IMR-90 (cell line): ENCODE results near the gene DHX9. TPM values are rescaled to one million over a fixed set of nuclear protein-coding genes. Genes with fewer than 3 reads are reported as not detected.

Experiments
- ATAC-seq: fragments of 200-7000 bp; cut with Tn5 transposase; 2 replicates; pipeline ENCODE4 v1.9.1; 2020; ENCODE audit warnings: low read depth, mild to moderate bottlenecking, moderate library complexity
- BruUV-seq: library from RNA; stranded (reverse); fragments of 400-500 nt; replicated peaks from 2 replicates; lab custom pipeline; 2021; lab: Mats Ljungman, UMichigan
- CTCF ChIA-PET: fragments of 300-600 bp; formaldehyde crosslinking; extraction: SDS; loops from one replicate; lab custom pipeline; 2021; ENCODE audit warnings: antibody characterized with exemption; lab: Yijun Ruan, JAX
- POLR2A ChIA-PET: fragments of 300-600 bp; sonication (Branson Sonifier 250); formaldehyde crosslinking; loops from one replicate; lab custom pipeline; 2022; ENCODE audit warnings: antibody characterized with exemption; ENCODE audit not compliant: unreplicated experiment; lab: Charles Lee
- DNase-seq: peaks from one replicate; pipeline ENCODE4 v3.0.0; 2013
- H2AFZ ChIP-seq: replicated peaks from 2 replicates; pipeline ENCODE3; 2013; ENCODE audit warnings: low read length, mild to moderate bottlenecking; ENCODE audit not compliant: poor library complexity
- H2AK5ac ChIP-seq: 2 replicates; pipeline ENCODE4 v1.6.1; 2013; ENCODE audit warnings: low read depth, low read length, inconsistent platforms
- H2AK9ac ChIP-seq: replicated peaks from 2 replicates; pipeline ENCODE3; 2013; ENCODE audit warnings: mild to moderate bottlenecking, low read depth, low read length, moderate library complexity; ENCODE audit not compliant: poor library complexity
- H2BK120ac ChIP-seq: 2 replicates; pipeline ENCODE4 v1.6.1; 2013; ENCODE audit warnings: low read depth, low read length, inconsistent platforms
- H2BK15ac ChIP-seq: 3 replicates; pipeline ENCODE4 v1.6.1; 2013; ENCODE audit warnings: low read depth, low read length, inconsistent platforms
- H2BK20ac ChIP-seq: 2 replicates; pipeline ENCODE4 v1.6.1; 2013; ENCODE audit warnings: low read depth, mild to moderate bottlenecking, inconsistent platforms, low read length, moderate library complexity
- H2BK5ac ChIP-seq: 2 replicates; pipeline ENCODE4 v1.6.1; 2013; ENCODE audit warnings: mild to moderate bottlenecking, low read depth, low read length, inconsistent platforms; ENCODE audit not compliant: poor library complexity, severe bottlenecking
- H3K14ac ChIP-seq: replicated peaks from 2 replicates; pipeline ENCODE4 v1.6.1; 2013; ENCODE audit warnings: low read depth, low read length, inconsistent platforms
- H3K18ac ChIP-seq: 2 replicates; pipeline ENCODE4 v1.6.1; 2013; ENCODE audit warnings: low read depth, low read length, control low read depth
- H3K23ac ChIP-seq: 2 replicates; pipeline ENCODE4 v1.6.1; 2013; ENCODE audit warnings: low read depth, low read length, inconsistent platforms
- H3K27ac ChIP-seq: 2 replicates; pipeline ENCODE4 v1.5.1; 2013; ENCODE audit warnings: mild to moderate bottlenecking, control low read depth, low read length; ENCODE audit not compliant: insufficient read depth
- H3K27me3 ChIP-seq: 2 replicates; pipeline ENCODE4 v1.6.1; 2013; ENCODE audit warnings: low read length; ENCODE audit not compliant: control insufficient read depth, insufficient read depth
- H3K36me3 ChIP-seq: 2 replicates; pipeline ENCODE4 v1.6.1; 2013; ENCODE audit warnings: low read length, mixed read lengths; ENCODE audit not compliant: control insufficient read depth, insufficient read depth
- H3K4ac ChIP-seq: 2 replicates; pipeline ENCODE4 v1.6.1; 2013; ENCODE audit warnings: low read depth, low read length, inconsistent platforms
- H3K4me1 ChIP-seq: 2 replicates; pipeline ENCODE4 v1.6.1; 2013; ENCODE audit warnings: low read length, mixed read lengths; ENCODE audit not compliant: control insufficient read depth, insufficient read depth
- H3K4me2 ChIP-seq: 2 replicates; pipeline ENCODE4 v1.6.1; 2013; ENCODE audit warnings: low read depth, mild to moderate bottlenecking, control low read depth, low read length, moderate library complexity
- H3K4me3 ChIP-seq: 2 replicates; pipeline ENCODE4 v1.5.1; 2013; ENCODE audit warnings: low read depth, mild to moderate bottlenecking, control low read depth, low read length, moderate library complexity; ENCODE audit not compliant: insufficient read depth
- H3K56ac ChIP-seq: 2 replicates; pipeline ENCODE4 v1.6.1; 2013; ENCODE audit warnings: low read length, inconsistent platforms; ENCODE audit not compliant: insufficient read depth; ENCODE audit errors: extremely low read depth
- H3K79me1 ChIP-seq, 2 experiments: 2 replicates each; pipeline ENCODE4 v1.6.1; 2013; ENCODE audit warnings: low read length in 2 of 2, inconsistent platforms in 1 of 2, low read depth in 1 of 2
- H3K9ac ChIP-seq: 2 replicates; pipeline ENCODE4 v1.6.1; 2013; ENCODE audit warnings: low read depth, low read length, control low read depth
- H3K9me1 ChIP-seq: 2 replicates; pipeline ENCODE4 v1.6.1; 2013; ENCODE audit warnings: low read length, inconsistent platforms; ENCODE audit not compliant: insufficient read depth
- H3K9me3 ChIP-seq: 2 replicates; pipeline ENCODE4 v1.6.1; 2013; ENCODE audit warnings: low read length; ENCODE audit not compliant: control insufficient read depth, insufficient read depth
- H4K20me1 ChIP-seq: 2 replicates; pipeline ENCODE4 v1.6.1; 2013; ENCODE audit warnings: low read length, inconsistent platforms; ENCODE audit not compliant: insufficient read depth
- H4K5ac ChIP-seq: 2 replicates; pipeline ENCODE4 v1.6.1; 2013; ENCODE audit warnings: mild to moderate bottlenecking, low read depth, low read length, control low read depth
- H4K8ac ChIP-seq, 2 experiments: 2 replicates each; pipeline ENCODE4 v1.6.1; 2013; ENCODE audit warnings: low read depth in 2 of 2, low read length in 2 of 2, control low read depth in 1 of 2, inconsistent platforms in 1 of 2
- H4K91ac ChIP-seq: 2 replicates; pipeline ENCODE4 v1.6.1; 2013; ENCODE audit warnings: low read depth, low read length, inconsistent platforms; ENCODE audit not compliant: insufficient read depth
- BHLHE40 ChIP-seq: fragments of 150-350 bp; IDR thresholded peaks from 2 replicates; pipeline ENCODE4 v1.6.1; 2016; ENCODE audit warnings: mild to moderate bottlenecking, low read depth, low read length
- CEBPB ChIP-seq: IDR thresholded peaks from 2 replicates; pipeline ENCODE4 v1.6.1; 2012; ENCODE audit warnings: low read depth, low read length, improper control_type of control experiment
- CHD1 ChIP-seq: IDR thresholded peaks from 2 replicates; pipeline ENCODE4 v1.6.1; 2012; ENCODE audit warnings: low read depth, low read length, improper control_type of control experiment
- CTCF ChIP-seq: conservative IDR thresholded peaks from 2 replicates; pipeline ENCODE4 v1.5.1; 2012; ENCODE audit warnings: mild to moderate bottlenecking, low read depth, low read length, improper control_type of control experiment
- ELK1 ChIP-seq: fragments of 150-350 bp; IDR thresholded peaks from 2 replicates; pipeline ENCODE4 v1.6.1; 2016; ENCODE audit warnings: low read depth, mild to moderate bottlenecking, low read length, moderate library complexity, borderline replicate concordance
- FOS ChIP-seq: fragments of 150-350 bp; IDR thresholded peaks from 2 replicates; pipeline ENCODE4 v1.6.1; 2016; ENCODE audit warnings: low read depth, low read length
- MAFK ChIP-seq: IDR thresholded peaks from 2 replicates; pipeline ENCODE4 v1.6.1; 2012; ENCODE audit warnings: low read depth, low read length, improper control_type of control experiment
- MAZ ChIP-seq: IDR thresholded peaks from 2 replicates; pipeline ENCODE4 v1.6.1; 2012; ENCODE audit warnings: low read depth, mild to moderate bottlenecking, low read length, improper control_type of control experiment, moderate library complexity, borderline replicate concordance
- MXI1 ChIP-seq: IDR thresholded peaks from 2 replicates; pipeline ENCODE4 v1.6.1; 2012; ENCODE audit warnings: low read depth, mild to moderate bottlenecking, low read length, moderate library complexity, borderline replicate concordance
- POLR2A ChIP-seq: IDR thresholded peaks from 2 replicates; pipeline ENCODE4 v1.6.1; 2012; ENCODE audit warnings: mild to moderate bottlenecking, low read depth, low read length
- RAD21 ChIP-seq: IDR thresholded peaks from 2 replicates; pipeline ENCODE4 v1.6.1; 2012; ENCODE audit warnings: low read length, improper control_type of control experiment
- RCOR1 ChIP-seq: IDR thresholded peaks from 2 replicates; pipeline ENCODE4 v1.6.1; 2012; ENCODE audit warnings: mild to moderate bottlenecking, low read length, improper control_type of control experiment; ENCODE audit not compliant: insufficient replicate concordance
- RFX5 ChIP-seq: IDR thresholded peaks from 2 replicates; pipeline ENCODE4 v1.8.0; 2012; ENCODE audit warnings: low read depth, mild to moderate bottlenecking, low read length, moderate library complexity
- SMC3 ChIP-seq: fragments of 150-350 bp; IDR thresholded peaks from 2 replicates; pipeline ENCODE4 v1.6.1; 2016; ENCODE audit warnings: low read depth, mild to moderate bottlenecking, antibody characterized with exemption, low read length, moderate library complexity
- WGBS, 2 experiments: methylation state at CpG; one replicate each; pipeline versions ENCODE4 v1.1.5 to v1.1.7; 2013; ENCODE audit warnings: missing lambda C conversion rate in 2 of 2; ENCODE audit not compliant: insufficient read length in 1 of 2; ENCODE audit errors: extremely low coverage in 2 of 2; 5-methylcytosine and 5-hydroxymethylcytosine counted together
- dilution Hi-C: fragments of 300-500 bp; cut with HindIII; formaldehyde crosslinking; loops from one replicate; pipeline ENCODE4 v1.14.3; 2018; ENCODE audit warnings: low sequenced_read_pairs; ENCODE audit not compliant: unreplicated experiment
- in situ Hi-C: fragments of 300-500 bp; cut with MboI; formaldehyde crosslinking; loops from 3 replicates; pipeline ENCODE4 v1.14.3; 2019; ENCODE audit warnings: low sequenced_read_pairs, inconsistent platforms, mixed read lengths
- intact Hi-C: fragments of 100-400 bp; cut with micrococcal nuclease; formaldehyde crosslinking; loops from 2 replicates; pipeline ENCODE4 v1.10.0; 2022
- polyA plus RNA-seq, 3 experiments: library from polyadenylated mRNA; depleted of rRNA; stranded (reverse); fragments of >200 nt; gene quantifications; 2 replicates each; pipeline ENCODE4 v1.2.3, GENCODE V29; 2012; ENCODE audit warnings: low replicate concordance in 1 of 3
- total RNA-seq: library from RNA; depleted of rRNA; stranded (reverse); fragments of >200 nt; gene quantifications from 2 replicates; pipeline ENCODE4 v1.2.3, GENCODE V29; 2012
- TF ChIP-seq, protein P1 (sequence below): fragments of 150-350 bp; IDR thresholded peaks from 2 replicates; pipeline ENCODE4 v1.6.1; 2017; ENCODE audit warnings: mild to moderate bottlenecking, antibody characterized with exemption, low read length, low read depth

The DHX9 gene
- total and polyA plus RNA-seq, 2 of the 4 experiments (the other 2 are of a cell fraction): 119 to 211 TPM

DNA sequence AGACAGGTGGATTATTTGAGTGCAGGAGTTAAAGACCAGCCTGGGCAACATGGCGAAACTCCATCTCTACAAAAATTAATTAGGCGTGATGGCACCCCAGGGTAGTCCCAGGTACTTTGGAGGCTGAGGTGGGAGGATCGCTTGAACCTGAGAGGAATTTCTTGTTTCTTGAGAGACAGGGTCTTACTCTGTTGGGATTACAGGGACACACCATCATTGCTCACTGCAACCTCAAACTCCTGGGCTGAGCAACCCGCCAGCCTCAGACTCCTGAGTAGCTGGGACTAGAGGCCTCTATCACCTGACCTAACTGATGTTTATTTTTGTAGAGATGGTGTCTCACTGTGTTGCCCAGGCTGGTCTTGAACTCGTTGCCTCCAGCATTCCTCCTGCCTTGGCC, 24.8 kb downstream of the DHX9 start:
- ChIA-PET POLR2A (no interaction called here), CTCF (no interaction called here)
- no peak overlapping the region for H3K4ac ChIP-seq
- no peak for DNase-seq
- intact Hi-C loops: loop anchor here (5.0 kb wide), 1 partner anchor 253 kb away; no protein-coding TSS in a partner anchor
- BruUV-seq: no TSS peak
- H4K5ac ChIP-seq: no peak overlapping the region
- no peak overlapping the region for H2BK15ac ChIP-seq
- no peak overlapping the region for H2AK5ac ChIP-seq
- H3K14ac ChIP-seq: no peak overlapping the region
- in situ Hi-C loops: no loop called here
- 0 out of 2 replicates have a peak, but pooled peaks cover under 1% of the 10 kb centered on the region for H3K9me1 ChIP-seq
- no peak overlapping the region for H3K9ac ChIP-seq
- no peak overlapping the region for H2BK120ac ChIP-seq
- H3K56ac ChIP-seq: no peak overlapping the region
- no peak overlapping the region for H3K27ac ChIP-seq
- no peak overlapping the region for H3K4me3 ChIP-seq
- no peak overlapping the region for H2AFZ ChIP-seq
- dilution Hi-C loops: no loop called here
- H3K4me2 ChIP-seq: no peak overlapping the region
- no peak overlapping the region for H3K18ac ChIP-seq
- peaks cover 46% of the 10 kb centered on the region for H3K36me3 ChIP-seq
- H3K9me3 ChIP-seq: no peaks in the 10 kb centered on the region
- H3K79me1 ChIP-seq: peaks cover 19 to 26% of the 10 kb centered on the region in 2 experiments
- no peak overlapping the region for H2BK5ac ChIP-seq
- no peaks in the 10 kb centered on the region for H3K27me3 ChIP-seq
- no peak overlapping the region for H2BK20ac ChIP-seq
- H2AK9ac ChIP-seq: no peak overlapping the region
- peaks cover 14% of the 10 kb centered on the region for H4K20me1 ChIP-seq
- no peak for TF ChIP-seq ELK1
- TF ChIP-seq, protein P1, sequence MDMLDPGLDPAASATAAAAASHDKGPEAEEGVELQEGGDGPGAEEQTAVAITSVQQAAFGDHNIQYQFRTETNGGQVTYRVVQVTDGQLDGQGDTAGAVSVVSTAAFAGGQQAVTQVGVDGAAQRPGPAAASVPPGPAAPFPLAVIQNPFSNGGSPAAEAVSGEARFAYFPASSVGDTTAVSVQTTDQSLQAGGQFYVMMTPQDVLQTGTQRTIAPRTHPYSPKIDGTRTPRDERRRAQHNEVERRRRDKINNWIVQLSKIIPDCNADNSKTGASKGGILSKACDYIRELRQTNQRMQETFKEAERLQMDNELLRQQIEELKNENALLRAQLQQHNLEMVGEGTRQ: no peak
- TF ChIP-seq MXI1: no peak
- TF ChIP-seq CEBPB: no peak
- no peak for TF ChIP-seq RFX5
- TF ChIP-seq SMC3: no peak
- no peak for TF ChIP-seq MAZ
- TF ChIP-seq CTCF: no peak
- TF ChIP-seq FOS: no peak
- TF ChIP-seq MAFK: no peak
- no peak for TF ChIP-seq BHLHE40
- no peak for TF ChIP-seq CHD1
- no peak for TF ChIP-seq RAD21
- TF ChIP-seq RCOR1: no peak
- no peak for TF ChIP-seq POLR2A
- H4K8ac ChIP-seq: no peak overlapping the region
- no peak overlapping the region for H4K91ac ChIP-seq
- no peak overlapping the region for H3K23ac ChIP-seq
- no peak for ATAC-seq
- no CpG with 5 or more reads among the region's 5 CpGs for WGBS, 2 experiments
- peaks cover 4% of the 10 kb centered on the region; the same call in 1 of the 2 replicates for H3K4me1 ChIP-seq
